RPMI8226 (cell line): ENCODE results near the gene MRGPRF.

ENCODE experiments used
- DNase-seq: peaks from one replicate; pipeline ENCODE4 v3.0.0-alpha.2; 2015

MRGPRF gene

DNA sequence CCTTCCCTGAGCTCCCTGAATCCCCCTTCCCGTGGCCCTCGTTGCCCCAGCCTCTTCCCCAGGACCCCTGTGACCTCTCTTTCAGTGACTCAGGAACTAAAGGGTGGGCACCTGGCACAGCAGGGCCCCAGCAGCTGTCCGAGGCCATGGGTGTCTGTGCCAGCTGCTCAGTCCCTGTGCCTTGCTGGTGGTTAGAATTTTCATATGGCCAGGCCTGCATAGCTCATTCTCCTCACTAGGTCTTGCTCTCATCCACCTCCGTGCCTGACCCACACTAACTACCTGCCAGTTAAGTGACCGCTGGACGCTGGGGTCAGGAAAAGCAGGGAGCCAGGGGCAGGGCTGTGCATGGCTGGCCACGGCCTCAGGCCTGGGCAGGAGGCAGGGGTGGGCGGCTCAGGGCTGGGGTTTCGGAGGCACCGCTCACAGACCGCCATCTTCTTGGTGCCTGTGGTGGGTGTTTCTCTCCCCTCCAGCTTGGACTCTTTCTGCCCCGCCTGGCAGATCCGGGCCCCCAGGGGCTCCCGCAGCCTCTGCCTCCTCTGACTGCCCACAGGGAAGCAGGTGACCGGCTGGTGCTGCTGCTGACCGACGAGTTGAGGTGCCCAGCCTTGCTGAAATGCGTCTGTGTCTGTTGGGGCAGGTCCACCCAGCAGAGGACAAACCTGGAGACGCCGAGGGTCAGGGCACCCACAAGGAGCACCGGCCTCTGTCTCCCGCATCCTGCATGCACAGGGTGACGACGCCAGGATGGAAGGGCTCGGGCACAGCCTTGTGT, 52.6 kb downstream of the MRGPRF start:
- no peak for DNase-seq

DNA sequence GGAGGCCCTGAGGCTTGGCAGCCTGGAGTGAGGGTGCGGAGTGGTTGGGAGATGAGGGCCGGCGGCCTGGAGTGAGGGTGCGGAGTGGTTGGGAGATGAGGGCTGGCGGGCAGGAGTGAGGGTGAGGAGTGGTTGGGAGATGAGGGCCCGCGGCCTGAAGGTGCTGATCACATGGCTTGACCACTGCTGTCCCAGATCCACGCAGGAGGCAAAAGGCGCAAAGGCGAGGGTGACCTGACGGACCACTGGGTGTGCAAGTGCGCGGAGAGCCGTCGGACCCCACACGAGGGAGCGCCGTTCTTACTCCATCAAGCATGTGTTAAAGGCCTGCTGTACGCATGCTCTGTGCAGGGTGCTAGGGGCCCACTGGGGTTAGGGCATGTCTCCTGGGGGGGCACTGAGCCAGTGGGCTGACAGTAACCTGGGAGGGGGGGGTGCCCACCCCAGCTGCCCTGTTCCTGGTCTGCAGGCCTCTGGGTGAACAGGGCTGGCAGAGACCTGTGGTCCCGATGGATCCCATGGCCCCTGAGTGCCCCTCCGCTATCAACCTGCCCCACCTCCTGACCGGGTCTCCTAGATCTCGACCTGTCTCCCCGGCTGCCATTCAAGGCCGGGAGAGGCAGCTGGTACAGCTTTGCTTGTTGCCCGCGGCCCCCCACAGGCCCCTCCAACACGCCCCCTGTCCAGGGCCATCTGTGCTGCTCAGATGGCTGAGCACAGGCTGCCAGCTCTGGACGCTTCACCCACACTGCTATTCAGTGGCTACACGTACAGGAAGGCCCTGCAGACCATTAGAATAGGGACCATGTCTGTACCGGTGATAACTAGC, 53.4 kb downstream of the MRGPRF start:
- no peak for DNase-seq

DNA sequence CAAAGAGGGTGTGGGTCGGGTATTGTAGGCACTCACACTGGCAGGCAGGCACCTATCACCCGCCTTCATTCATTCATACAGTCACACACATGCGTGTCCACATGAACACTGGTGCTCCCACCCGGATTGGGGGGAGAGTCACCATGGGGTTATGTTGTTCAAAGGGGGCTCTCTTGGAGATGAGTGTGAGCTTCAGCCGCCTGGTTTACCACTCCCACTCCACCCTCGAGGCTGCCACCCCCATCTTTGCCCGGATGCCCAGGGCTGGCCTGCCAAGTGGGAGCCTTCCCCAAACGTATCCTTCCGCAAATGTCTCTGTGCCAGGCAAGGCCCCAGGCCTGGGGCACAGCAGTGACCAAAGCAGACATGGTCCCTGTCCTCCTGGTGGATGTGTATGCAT, 54.8 kb downstream of the MRGPRF start:
- DNase-seq: no peak

DNA sequence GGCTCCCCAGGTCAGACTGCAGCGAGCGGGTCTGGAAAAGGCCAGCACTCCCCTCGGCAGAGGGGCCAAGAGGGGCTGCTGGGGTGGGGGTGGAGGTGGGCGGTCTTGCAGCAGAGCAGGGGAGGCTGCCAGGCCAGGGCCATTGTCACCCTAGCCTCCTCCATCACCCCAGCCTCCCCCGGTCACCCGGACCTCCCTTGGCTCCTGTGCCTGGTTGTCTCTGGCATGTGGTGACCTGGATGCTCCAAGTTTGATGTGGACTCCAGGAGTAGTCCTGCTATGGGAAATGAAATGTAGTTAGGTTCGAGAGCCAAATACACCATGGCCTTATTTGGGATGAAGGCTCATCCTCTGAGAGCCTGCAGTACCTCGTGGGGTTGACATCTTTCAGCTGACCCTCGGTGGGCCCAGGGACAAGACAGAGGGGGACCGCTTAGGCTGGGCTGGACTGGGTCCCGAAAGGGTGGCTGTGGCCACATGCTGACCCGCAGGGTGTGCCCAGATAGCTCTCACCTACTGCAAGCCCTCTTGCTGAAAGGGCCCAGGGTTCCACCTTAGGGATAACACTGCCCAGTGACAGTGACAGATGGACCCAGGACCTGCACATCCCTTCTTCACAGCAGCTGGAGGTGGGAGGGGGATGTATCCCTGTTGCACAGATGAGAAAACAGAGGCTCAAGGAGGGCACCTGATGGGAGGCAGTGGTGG, 56.3 kb downstream of the MRGPRF start:
- no peak for DNase-seq

DNA sequence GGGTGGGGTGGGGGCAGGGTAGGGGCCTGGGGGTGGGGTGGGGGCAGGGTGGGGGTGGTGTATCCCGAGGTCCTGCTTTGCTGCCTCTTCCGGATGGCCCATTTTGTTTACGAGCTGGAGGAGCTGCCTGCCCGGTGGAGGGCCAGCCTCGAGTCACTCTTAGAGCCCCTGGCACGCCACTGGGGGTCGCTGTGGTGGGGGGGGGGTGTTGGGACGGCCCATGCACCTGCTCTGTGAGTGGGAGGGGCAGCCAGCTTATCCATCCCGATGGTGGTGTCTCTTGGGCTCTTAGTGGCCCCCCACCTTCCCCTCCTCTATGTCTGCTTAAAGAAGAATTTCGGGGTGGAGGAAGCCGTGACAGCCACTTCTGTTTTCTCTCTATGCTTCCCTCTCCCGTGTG, 56.9 kb downstream of the MRGPRF start:
- peak; percentile 43 for DNase-seq

DNA sequence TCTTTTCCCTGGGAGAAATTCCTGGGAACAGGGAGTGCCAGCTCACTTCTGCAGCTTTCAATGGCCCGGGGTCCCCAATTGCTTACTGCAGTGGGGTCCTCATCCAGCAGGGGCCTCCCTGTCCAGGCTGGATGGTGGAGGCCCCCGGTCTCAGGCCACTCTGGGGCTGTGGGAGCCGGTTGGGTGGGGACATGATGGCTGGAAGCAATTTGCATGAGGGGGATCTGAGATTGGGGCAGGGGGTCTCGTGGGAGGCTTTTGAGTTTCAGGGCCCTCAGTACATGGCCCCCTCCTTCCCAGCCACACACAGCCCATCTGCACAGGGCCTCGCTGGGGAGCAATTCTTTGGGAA, 57.5 kb downstream of the MRGPRF start:
- no peak for DNase-seq

DNA sequence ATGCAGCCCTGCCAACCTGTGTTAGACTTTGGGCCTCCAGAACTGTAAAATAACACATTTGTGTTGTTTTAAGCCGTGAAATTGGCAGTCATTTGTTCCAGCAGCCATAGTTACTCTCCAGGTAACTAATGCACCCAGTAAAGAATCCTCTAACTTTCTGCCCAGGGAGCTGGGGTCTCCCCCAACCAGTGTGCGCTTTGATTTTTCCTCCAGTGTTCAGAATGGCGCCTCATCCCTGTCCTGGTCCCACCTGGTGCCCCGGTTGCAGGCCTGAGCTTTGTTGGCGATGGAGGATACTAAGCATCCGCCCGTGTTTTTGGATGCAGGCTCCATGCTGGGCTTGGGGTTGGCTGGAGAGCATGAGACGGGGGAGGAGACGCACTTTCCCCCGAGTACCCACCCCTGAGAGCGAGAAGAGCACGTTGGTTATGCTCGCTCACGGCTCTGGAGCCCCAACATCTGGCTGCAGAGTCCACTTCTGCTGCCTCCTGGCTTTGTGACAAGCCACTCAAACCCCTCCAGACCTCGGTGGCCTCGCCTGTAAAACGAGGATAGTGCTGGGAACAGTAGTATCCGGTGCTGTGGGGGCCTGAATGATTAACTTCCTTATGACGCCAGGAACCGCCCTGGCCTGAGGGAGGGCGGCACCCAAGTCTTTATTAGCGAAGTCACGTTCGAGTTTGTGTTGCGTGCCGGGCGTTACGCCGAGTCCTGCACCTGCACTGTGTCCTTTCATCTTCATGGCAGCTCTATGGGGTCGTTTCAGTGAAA, 58.0 kb downstream of the MRGPRF start:
- DNase-seq: peak; percentile 36
